GM12892 (cell line): ENCODE measurements around the gene TMEM184B. TPM values are rescaled to one million over a fixed set of nuclear protein-coding genes. Genes with fewer than 3 reads are reported as not detected.

Source experiments
- DNase-seq: peaks from one replicate; pipeline ENCODE4 v3.0.0; 2011; ENCODE audit not compliant: insufficient read length
- FAIRE-seq: peaks from 2 replicates; lab custom pipeline; 2011; peaks lifted over from hg19 to GRCh38; lab: Jason Lieb, UNC
- POLR2A ChIP-seq: IDR thresholded peaks from 2 replicates; pipeline ENCODE4 v1.6.1; 2011; ENCODE audit warnings: low read depth, low read length, control low read depth
- POLR2AphosphoS5 ChIP-seq: IDR thresholded peaks from 2 replicates; pipeline ENCODE4 v1.6.1; 2011; ENCODE audit warnings: low read depth, low read length, control low read depth
- TAF1 ChIP-seq: IDR thresholded peaks from 2 replicates; pipeline ENCODE4 v1.6.1; 2011; ENCODE audit warnings: low read depth, mild to moderate bottlenecking, control low read depth, low read length, borderline replicate concordance
- polyA plus RNA-seq: library from polyadenylated mRNA; unstranded; fragments of >200 nt; gene quantifications from one replicate; pipeline ENCODE4 v1.2.1, GENCODE V29; 2012; ENCODE audit warnings: missing spikeins, inconsistent platforms; ENCODE audit not compliant: missing spikeins

Gene TMEM184B
- 3.6 TPM for polyA plus RNA-seq

GRCh38 chr22:38272373-38273134 is at the start of gene TMEM184B:
Gene TMEM184B, minus strand, starts transcription at chr22:38273010. Its CDS starts 25,049 bp downstream, at chr22:38247961.
- DNase-seq (peak; percentile 92), FAIRE-seq (peak; percentile 86)
- TF ChIP-seq TAF1 (no peak), POLR2A (peak; percentile 65; the same call in 1 of the 2 replicates)

- no peak for DNase-seq
- TF ChIP-seq TAF1: no peak
- no peak for TF ChIP-seq POLR2AphosphoS5
- TF ChIP-seq POLR2A: no peak
- no peak for FAIRE-seq
Measured at GRCh38 chr22:38320605-38321402, 48.0 kb upstream of the TMEM184B start.

- TF ChIP-seq POLR2AphosphoS5 (no peak), TAF1 (no peak), POLR2A (no peak)
- no peak for FAIRE-seq
- no peak for DNase-seq
Measured at GRCh38 chr22:38318792-38319773, 46.3 kb upstream of the TMEM184B start.

- no peak for TF ChIP-seq POLR2AphosphoS5
- DNase-seq (no peak), FAIRE-seq (peak; percentile 21)
Measured at GRCh38 chr22:38317995-38318715, 45.3 kb upstream of the TMEM184B start.

GRCh38 chr22:38317122-38317994 is 44.5 kb upstream of the TMEM184B start, which contains the start of gene CSNK1E:
Gene CSNK1E, minus strand, starts transcription at chr22:38317433. Its CDS starts 3,276 bp downstream, at chr22:38314157.
- no peak for TF ChIP-seq TAF1
- no peak for TF ChIP-seq POLR2AphosphoS5
- no peak for TF ChIP-seq POLR2A
- peak; percentile 87 for DNase-seq
- no peak for FAIRE-seq

GRCh38 chr22:38316364-38317121 is 43.7 kb upstream of the TMEM184B start:
- DNase-seq (peak; percentile 65), FAIRE-seq (peak; percentile 56)
- peak; percentile 31; the same call in 1 of the 2 replicates for TF ChIP-seq POLR2A
- no peak for TF ChIP-seq POLR2AphosphoS5
- TF ChIP-seq TAF1: peak; percentile 35; the same call in 1 of the 2 replicates

GRCh38 chr22:38315823-38316363 is 43.1 kb upstream of the TMEM184B start:
- TF ChIP-seq TAF1 (no peak), POLR2AphosphoS5 (no peak), POLR2A (no peak)
- FAIRE-seq (no peak), DNase-seq (no peak)

GRCh38 chr22:38314933-38315822 is 42.4 kb upstream of the TMEM184B start:
- no peak for DNase-seq
- TF ChIP-seq POLR2AphosphoS5: 0 out of 2 replicates have a peak, but pooled peaks have one; percentile 42
- no peak for TF ChIP-seq POLR2A
- peak; percentile 21 for FAIRE-seq
